H9 (cell line): Measurements from ENCODE around the gene TMTC1. TPM values are rescaled to one million over a fixed set of nuclear protein-coding genes. Genes with fewer than 3 reads are reported as not detected.

Source experiments
- DNase-seq: peaks from one replicate; pipeline ENCODE4 v3.0.0-alpha.2; 2017
- H2AFZ ChIP-seq: one replicate; pipeline ENCODE4 v1.6.1; 2013; ENCODE audit warnings: mild to moderate bottlenecking, low read length, control low read depth, moderate library complexity
- H2AK5ac ChIP-seq: 2 replicates; pipeline ENCODE4 v1.6.1; 2013; ENCODE audit warnings: low read length, control low read depth, mixed read lengths; ENCODE audit not compliant: insufficient read length
- H2BK120ac ChIP-seq: one replicate; pipeline ENCODE4 v1.6.1; 2013; ENCODE audit warnings: low read depth, mild to moderate bottlenecking, low read length, control low read depth, inconsistent platforms; ENCODE audit not compliant: poor library complexity, severe bottlenecking
- H2BK12ac ChIP-seq: 2 replicates; pipeline ENCODE4 v1.6.1; 2013; ENCODE audit warnings: low read length, control low read depth, mixed read lengths, low read depth; ENCODE audit not compliant: insufficient read length
- H2BK15ac ChIP-seq: 2 replicates; pipeline ENCODE4 v1.6.1; 2013; ENCODE audit warnings: low read depth, low read length, control low read depth
- H2BK20ac ChIP-seq: one replicate; pipeline ENCODE4 v1.6.1; 2013; ENCODE audit warnings: low read depth, mild to moderate bottlenecking, low read length, control low read depth, inconsistent platforms; ENCODE audit not compliant: poor library complexity, severe bottlenecking
- H2BK5ac ChIP-seq: 2 replicates; pipeline ENCODE4 v1.6.1; 2013; ENCODE audit warnings: low read length, control low read depth, mixed read lengths; ENCODE audit not compliant: insufficient read length
- H3K14ac ChIP-seq: 2 replicates; pipeline ENCODE4 v1.6.1; 2013; ENCODE audit warnings: low read length, control low read depth; ENCODE audit not compliant: insufficient read depth
- H3K18ac ChIP-seq: 2 replicates; pipeline ENCODE4 v1.6.1; 2013; ENCODE audit warnings: low read depth, mild to moderate bottlenecking, mixed read lengths, low read length, control low read depth; ENCODE audit not compliant: insufficient read length
- H3K23ac ChIP-seq: 2 replicates; pipeline ENCODE4 v1.6.1; 2013; ENCODE audit warnings: low read length, control low read depth, mixed read lengths, low read depth; ENCODE audit not compliant: insufficient read length
- H3K23me2 ChIP-seq: 2 replicates; pipeline ENCODE4 v1.6.1; 2013; ENCODE audit warnings: low read depth, mild to moderate bottlenecking, mixed read lengths, low read length, control low read depth; ENCODE audit not compliant: insufficient read length, poor library complexity, severe bottlenecking
- H3K27ac ChIP-seq: 2 replicates; pipeline ENCODE4 v1.5.1; 2013; ENCODE audit warnings: low read length, control low read depth, mixed read lengths, low read depth; ENCODE audit not compliant: insufficient read length
- H3K27me3 ChIP-seq: 2 replicates; pipeline ENCODE4 v1.6.1; 2013; ENCODE audit warnings: low read length, control low read depth, inconsistent platforms; ENCODE audit not compliant: insufficient read depth
- H3K4ac ChIP-seq: 2 replicates; pipeline ENCODE4 v1.6.1; 2013; ENCODE audit warnings: low read depth, mild to moderate bottlenecking, control low read depth, inconsistent platforms, low read length, moderate library complexity
- H3K4me1 ChIP-seq: 2 replicates; pipeline ENCODE4 v1.6.1; 2013; ENCODE audit warnings: low read length, control low read depth, inconsistent platforms; ENCODE audit not compliant: insufficient read depth
- H3K4me2 ChIP-seq: 2 replicates; pipeline ENCODE4 v1.6.1; 2013; ENCODE audit warnings: low read length, control low read depth, mixed read lengths; ENCODE audit not compliant: insufficient read length, insufficient read depth
- H3K56ac ChIP-seq: 2 replicates; pipeline ENCODE4 v1.6.1; 2013; ENCODE audit warnings: low read depth, mild to moderate bottlenecking, mixed read lengths, low read length, control low read depth; ENCODE audit not compliant: insufficient read length
- H3K79me1 ChIP-seq: 2 replicates; pipeline ENCODE4 v1.6.1; 2013; ENCODE audit warnings: low read depth, mild to moderate bottlenecking, moderate library complexity, low read length, control low read depth, inconsistent platforms; ENCODE audit not compliant: insufficient read depth, poor library complexity, severe bottlenecking
- H3K79me2 ChIP-seq: 2 replicates; pipeline ENCODE4 v1.6.1; 2013; ENCODE audit warnings: low read length, control low read depth, inconsistent platforms; ENCODE audit not compliant: insufficient read depth
- H3K9ac ChIP-seq: 2 replicates; pipeline ENCODE4 v1.6.1; 2013; ENCODE audit warnings: low read length, control low read depth, mixed read lengths; ENCODE audit not compliant: insufficient read length; ENCODE audit errors: extremely low read depth
- H3K9me3 ChIP-seq: one replicate; pipeline ENCODE4 v1.6.1; 2013; ENCODE audit warnings: low read depth, low read length, inconsistent platforms; ENCODE audit not compliant: control insufficient read depth
- H3T11ph ChIP-seq: one replicate; pipeline ENCODE4 v1.6.1; 2013; ENCODE audit warnings: mild to moderate bottlenecking, low read length, control low read depth, inconsistent platforms
- H4K20me1 ChIP-seq: one replicate; pipeline ENCODE4 v1.6.1; 2013; ENCODE audit not compliant: control insufficient read depth, insufficient read length, insufficient read depth
- H4K5ac ChIP-seq: 2 replicates; pipeline ENCODE4 v1.6.1; 2013; ENCODE audit warnings: low read depth, mild to moderate bottlenecking, mixed read lengths, low read length, control low read depth; ENCODE audit not compliant: insufficient read length
- H4K8ac ChIP-seq: replicated peaks from 2 replicates; pipeline ENCODE4 v1.6.1; 2013; ENCODE audit warnings: low read length, control low read depth, mixed read lengths, low read depth; ENCODE audit not compliant: insufficient read length
- H4K91ac ChIP-seq: 2 replicates; pipeline ENCODE4 v1.6.1; 2013; ENCODE audit warnings: low read depth, mild to moderate bottlenecking, moderate library complexity, mixed read lengths, low read length, control low read depth; ENCODE audit not compliant: insufficient read length
- H3K27ac Mint-ChIP-seq, 3 experiments: 2 replicates in 2 of 3; 3 replicates in 1 of 3; pipeline ENCODE4 v1.8.0; 2020 to 2021; ENCODE audit warnings: mixed read lengths in 3 of 3, mild to moderate bottlenecking in 1 of 3, moderate library complexity in 1 of 3
- H3K27me3 Mint-ChIP-seq: 2 replicates; pipeline ENCODE4 v1.8.0; 2021; ENCODE audit warnings: low read depth, mild to moderate bottlenecking, moderate library complexity, mixed read lengths
- H3K36me3 Mint-ChIP-seq, 3 experiments: 2 replicates in 2 of 3; 3 replicates in 1 of 3; pipeline ENCODE4 v1.8.0; 2020 to 2021; ENCODE audit warnings: low read depth in 3 of 3, mixed read lengths in 3 of 3; ENCODE audit not compliant: insufficient read depth in 1 of 3
- H3K4me1 Mint-ChIP-seq, 2 experiments: 2 replicates each; pipeline ENCODE4 v1.8.0; 2020; ENCODE audit warnings: mixed read lengths in 2 of 2
- H3K4me3 Mint-ChIP-seq, 2 experiments: 2 replicates in 1 of 2; 3 replicates in 1 of 2; pipeline ENCODE4 v1.8.0; 2020 to 2021; ENCODE audit warnings: mild to moderate bottlenecking in 2 of 2, mixed read lengths in 2 of 2, moderate library complexity in 1 of 2
- H3K9me3 Mint-ChIP-seq, 2 experiments: 2 replicates in 1 of 2; 3 replicates in 1 of 2; pipeline ENCODE4 v1.8.0; 2020; ENCODE audit warnings: mild to moderate bottlenecking in 2 of 2, mixed read lengths in 2 of 2, moderate library complexity in 1 of 2
- WGBS: extraction: QIAGEN DNeasy Blood & Tissue Kit; methylation state at CpG from one replicate; pipeline ENCODE4 v1.1.7; 2013; ENCODE audit warnings: missing lambda C conversion rate, low lambda C conversion rate, mixed read lengths; ENCODE audit not compliant: insufficient read length; ENCODE audit errors: extremely low coverage; 5-methylcytosine and 5-hydroxymethylcytosine counted together
- total RNA-seq: library from RNA; stranded (reverse); gene quantifications from 2 replicates; pipeline ENCODE4 v1.2.1, GENCODE V29; 2021
- TF ChIP-seq, protein P1 (sequence below): fragments of 200-600 bp; sonication (generic); conservative IDR thresholded peaks from 3 replicates; pipeline ENCODE4 v1.8.0; 2021; ENCODE audit warnings: antibody characterized with exemption, mild to moderate bottlenecking

Gene TMTC1
- total RNA-seq, 1 experiment from 2014 or later = 16.1 TPM

DNA sequence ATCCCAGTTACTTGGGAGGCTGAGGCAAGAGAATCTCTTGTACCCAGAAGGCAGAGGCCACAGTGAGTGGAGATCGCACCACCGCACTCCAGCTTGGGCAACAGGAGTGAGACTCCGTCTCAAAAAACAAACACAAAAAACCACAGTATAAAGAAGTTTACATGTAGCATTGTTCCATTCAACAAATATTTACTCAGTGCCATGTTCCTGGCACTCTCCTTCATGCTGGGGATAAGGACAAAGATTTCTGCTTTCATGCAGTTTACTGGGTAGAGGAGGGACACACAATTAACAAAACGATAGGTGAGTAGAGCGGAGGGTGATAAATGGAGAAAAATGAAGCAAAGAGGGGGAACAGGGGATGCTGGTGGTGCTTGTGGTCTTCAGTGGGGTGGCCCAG lies 218.0 kb downstream of the TMTC1 start:
- TF ChIP-seq, protein P1, sequence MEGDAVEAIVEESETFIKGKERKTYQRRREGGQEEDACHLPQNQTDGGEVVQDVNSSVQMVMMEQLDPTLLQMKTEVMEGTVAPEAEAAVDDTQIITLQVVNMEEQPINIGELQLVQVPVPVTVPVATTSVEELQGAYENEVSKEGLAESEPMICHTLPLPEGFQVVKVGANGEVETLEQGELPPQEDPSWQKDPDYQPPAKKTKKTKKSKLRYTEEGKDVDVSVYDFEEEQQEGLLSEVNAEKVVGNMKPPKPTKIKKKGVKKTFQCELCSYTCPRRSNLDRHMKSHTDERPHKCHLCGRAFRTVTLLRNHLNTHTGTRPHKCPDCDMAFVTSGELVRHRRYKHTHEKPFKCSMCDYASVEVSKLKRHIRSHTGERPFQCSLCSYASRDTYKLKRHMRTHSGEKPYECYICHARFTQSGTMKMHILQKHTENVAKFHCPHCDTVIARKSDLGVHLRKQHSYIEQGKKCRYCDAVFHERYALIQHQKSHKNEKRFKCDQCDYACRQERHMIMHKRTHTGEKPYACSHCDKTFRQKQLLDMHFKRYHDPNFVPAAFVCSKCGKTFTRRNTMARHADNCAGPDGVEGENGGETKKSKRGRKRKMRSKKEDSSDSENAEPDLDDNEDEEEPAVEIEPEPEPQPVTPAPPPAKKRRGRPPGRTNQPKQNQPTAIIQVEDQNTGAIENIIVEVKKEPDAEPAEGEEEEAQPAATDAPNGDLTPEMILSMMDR = no peak
- no peak overlapping the region for H2BK12ac ChIP-seq
- no peaks in the 10 kb centered on the region for H3K27me3 ChIP-seq
- Mint-ChIP-seq H3K27ac (peak overlapping the region in 1 of 3 experiments; percentile 25; a peak in 3 of 7 replicates), H3K36me3 (peaks cover 17 to 26% (median 24%) of the 10 kb centered on the region in 3 experiments), H3K9me3 (peaks cover 8 to 13% of the 10 kb centered on the region in 2 experiments; a peak in 4 of 5 replicates), H3K4me3 (no peak overlapping the region), H3K4me1 (peaks cover 7 to 18% of the 10 kb centered on the region in 2 experiments), H3K27me3 (no peaks in the 10 kb centered on the region)
- no peaks in the 10 kb centered on the region for H4K20me1 ChIP-seq
- no peak overlapping the region for H3K14ac ChIP-seq
- no peaks in the 10 kb centered on the region for H3K23me2 ChIP-seq
- no peak overlapping the region for H3K4me2 ChIP-seq
- H4K5ac ChIP-seq = no peak overlapping the region
- no peak overlapping the region for H2BK20ac ChIP-seq
- H3K9me3 ChIP-seq = no peaks in the 10 kb centered on the region
- no peak overlapping the region for H2AK5ac ChIP-seq
- no peaks in the 10 kb centered on the region for H3K79me1 ChIP-seq
- no peak overlapping the region for H2BK120ac ChIP-seq
- no peak overlapping the region for H3K56ac ChIP-seq
- no peak overlapping the region for H3K9ac ChIP-seq
- no peaks in the 10 kb centered on the region for H3K79me2 ChIP-seq
- H4K91ac ChIP-seq = no peak overlapping the region
- H3K4me1 ChIP-seq = no peaks in the 10 kb centered on the region; the same call in 1 of the 2 replicates
- no peak overlapping the region for H4K8ac ChIP-seq
- no peak for DNase-seq
- no CpG with 5 or more reads among the region's 5 CpGs for WGBS
- H3T11ph ChIP-seq = no peak overlapping the region
- no peak overlapping the region for H3K27ac ChIP-seq
- no peak overlapping the region for H3K23ac ChIP-seq
- no peak overlapping the region for H2BK5ac ChIP-seq
- no peak overlapping the region for H3K18ac ChIP-seq
- no peak overlapping the region for H2AFZ ChIP-seq
- no peak overlapping the region for H2BK15ac ChIP-seq
- no peak overlapping the region for H3K4ac ChIP-seq
